Heart left ventricle (tissue), 16 donors: ENCODE results near the gene CPLANE1. TPM values are rescaled to one million over a fixed set of nuclear protein-coding genes. Genes with fewer than 3 reads are reported as not detected.

ENCODE experiments used
- ATAC-seq, 4 donors: fragments of 200-7000 bp; cut with Tn5 transposase; one replicate each; pipeline ENCODE4 v1.9.1; 2020 to 2022; ENCODE audit warnings: moderate library complexity in 4 of 4, mild to moderate bottlenecking in 3 of 4, moderate number of reproducible peaks in 1 of 4
- DNase-seq, 5 donors: peaks; one replicate each; pipeline ENCODE4 v3.0.0-alpha.2; 2020
- H3K27ac ChIP-seq, 12 donors: fragments of 200-600 bp; sonication (generic) in 4 of 12; one replicate each; pipeline versions ENCODE4 v1.5.0 to v1.8.0; 2016 to 2022; ENCODE audit warnings: mild to moderate bottlenecking in 2 of 12
- H3K27me3 ChIP-seq, 9 donors: fragments of 200-600 bp; sonication (generic) in 2 of 9; one replicate each; pipeline versions ENCODE4 v1.5.1 to v1.8.0; 2016 to 2022; ENCODE audit warnings: mild to moderate bottlenecking in 3 of 9
- H3K36me3 ChIP-seq, 9 donors: fragments of 200-600 bp; sonication (generic) in 2 of 9; one replicate each; pipeline versions ENCODE4 v1.5.0 to v1.8.0; 2018 to 2022; ENCODE audit warnings: mild to moderate bottlenecking in 2 of 9
- H3K4me1 ChIP-seq, 12 donors: fragments of 200-600 bp; sonication (generic) in 4 of 12; one replicate each; pipeline versions ENCODE4 v1.5.0 to v1.8.0; 2016 to 2022; ENCODE audit warnings: mild to moderate bottlenecking in 3 of 12
- H3K4me3 ChIP-seq, 12 donors: fragments of 200-600 bp; sonication (generic) in 4 of 12; one replicate each; pipeline versions ENCODE4 v1.5.0 to v1.8.0; 2017 to 2022; ENCODE audit warnings: mild to moderate bottlenecking in 9 of 12, moderate library complexity in 4 of 12
- H3K9me3 ChIP-seq, 12 donors: fragments of 200-600 bp; sonication (generic) in 4 of 12; one replicate each; pipeline versions ENCODE4 v1.5.0 to v1.8.0; 2016 to 2022; ENCODE audit warnings: mild to moderate bottlenecking in 1 of 12
- CTCF ChIP-seq, 12 donors: fragments of 200-600 bp; sonication (generic) in 4 of 12; IDR thresholded peaks; one replicate each; pipeline versions ENCODE4 v1.5.0 to v1.8.0; 2018 to 2022; ENCODE audit warnings: antibody characterized with exemption in 12 of 12, mild to moderate bottlenecking in 5 of 12
- POLR2A ChIP-seq, 2 donors: fragments of 450-650 bp; IDR thresholded peaks; one replicate each; pipeline ENCODE4 v1.6.1; 2017; ENCODE audit warnings: antibody characterized with exemption in 2 of 2, mild to moderate bottlenecking in 2 of 2, moderate library complexity in 2 of 2
- WGBS, 4 donors: extraction: QIAGEN DNeasy Blood & Tissue Kit in 2 of 4; methylation state at CpG; one replicate each; pipeline versions ENCODE4 v1.1.5 to v1.1.7; 2013 to 2018; 5-methylcytosine and 5-hydroxymethylcytosine counted together
- intact Hi-C, 10 donors: fragments of 100-400 bp; cut with DNase I; formaldehyde crosslinking; loops; one replicate each; pipeline versions ENCODE4 v1.11.1 to v1.14.2; 2022
- polyA plus RNA-seq, 2 donors: library from polyadenylated mRNA; stranded (reverse); fragments of 200-250 nt; gene quantifications; one replicate each; pipeline ENCODE4 v1.2.3, GENCODE V29; 2013
- total RNA-seq, 9 donors: library from RNA; depleted of rRNA in 2 of 9; stranded (reverse); fragments of >200 nt in 2 of 9; fragmentation: NEBNext Ultra II Directional in 3 of 9; extraction: Animal tissue kit (Norgen Biotek cat#: 25700) in 3 of 9; gene quantifications; one replicate each; pipeline versions ENCODE4 v1.1.0 to v1.2.4, GENCODE V29; 2016 to 2023
- donor health status: ischemic (EF 13 %, LVEDD 7.1; RV severe dilation, severe dysfunction).
- donor health status: healthy with polysubstance abuse.
- donor health status: DM: no; HTN: yes; CAD: no.
- donor health status: DM: no; HTN: no; CAD: no.
- donor health status: ischemic (EF 25% LVEDD 6.9; RV normal size, moderate dysfunction).
- donor health status: ischemic (EF 25% LVEDD 5.7; RV mildly dilated, moderate dysfunction).
- donor health status: healthy.
- donor health status: DM: yes; HTN: yes; CAD: no.
- donor health status: ischemic (EF 35%, LVEDD 5.7; RV mildly dilated, moderate dysfunction).
- donor health status: nonischemic (EF 11% LVEDD 7.7; RV severe dilation, severe dysfunction).
- donor health status: DM: yes; HTN: yes; CAD: no.
- donor health status: PGD.
- donor health status: ischemic (EF 29% LVEDD 5.4; RV normal size, mild dysfunction).
- donor health status: nonischemic (EF 23%, LVEDD 6.1; RV moderate dilation, normal function).

The CPLANE1 gene
- total and polyA plus RNA-seq, 11 donors = 2.6 to 13.2 (median 9.3) TPM

GRCh38 chr5:37172957-37173356 lies 76.2 kb downstream of the CPLANE1 start:
- 94 to 99% (median 97%) methylated on average over 2 of the region's 2 CpGs for WGBS, 4 donors
- Histone ChIP-seq H3K9me3 (no peaks in the 10 kb centered on the region), H3K36me3 (peaks cover 0 to 100% (median 25%) of the 10 kb centered on the region in 9 donors), H3K4me1 (no peaks in the 10 kb centered on the region), H3K27ac (no peak overlapping the region), H3K27me3 (no peaks in the 10 kb centered on the region), H3K4me3 (no peak overlapping the region)
- TF ChIP-seq POLR2A (IDR thresholded peaks at IDR 0.05) = no peak
- TF ChIP-seq CTCF (IDR thresholded peaks at IDR 0.05) = no peak
- DNase-seq (no peak), ATAC-seq (no peak)
- intact Hi-C loops = no loop called here

- Histone ChIP-seq H3K27ac (no peak overlapping the region), H3K4me1 (no peaks in the 10 kb centered on the region), H3K4me3 (no peak overlapping the region), H3K27me3 (no peaks in the 10 kb centered on the region), H3K9me3 (no peaks in the 10 kb centered on the region), H3K36me3 (peaks cover 0 to 93% (median 28%) of the 10 kb centered on the region in 9 donors)
- ATAC-seq (no peak), DNase-seq (no peak)
- WGBS, 4 donors = 95 to 98% (median 97%) methylated on average over 6 of the region's 6 CpGs
- TF ChIP-seq CTCF (IDR thresholded peaks at IDR 0.05) = no peak
- intact Hi-C loops = no loop called here
These were observed 78.3 kb downstream of the CPLANE1 start for GRCh38 chr5:37170856-37171255.

- WGBS, 4 donors = 80 to 95% (median 91%) methylated on average over 3 of the region's 3 CpGs
- Histone ChIP-seq H3K9me3 (no peaks in the 10 kb centered on the region), H3K27ac (no peak overlapping the region), H3K36me3 (peaks cover 0 to 57% (median 3%) of the 10 kb centered on the region in 9 donors), H3K27me3 (no peaks in the 10 kb centered on the region), H3K4me1 (no peaks in the 10 kb centered on the region), H3K4me3 (no peak overlapping the region)
- ATAC-seq (no peak), DNase-seq (no peak)
- TF ChIP-seq CTCF (IDR thresholded peaks at IDR 0.05) (no peak), POLR2A (IDR thresholded peaks at IDR 0.05) (no peak)
- intact Hi-C loops = loop anchor here in 1 of 10 donors (10.0 kb wide), 1 partner anchor 121 kb away; no protein-coding TSS in a partner anchor
These were observed 83.0 kb downstream of the CPLANE1 start for GRCh38 chr5:37166197-37166596.

- Histone ChIP-seq H3K27ac (no peak overlapping the region), H3K27me3 (no peaks in the 10 kb centered on the region), H3K4me3 (no peak overlapping the region), H3K9me3 (no peaks in the 10 kb centered on the region), H3K4me1 (no peaks in the 10 kb centered on the region), H3K36me3 (peaks cover 0 to 53% (median 3%) of the 10 kb centered on the region in 9 donors)
- intact Hi-C loops = loop anchor here in 1 of 10 donors (10.0 kb wide), 1 partner anchor 121 kb away; no protein-coding TSS in a partner anchor
- ATAC-seq (no peak), DNase-seq (no peak)
- 47 to 96% (median 92%) methylated on average over 1 of the region's 1 CpG for WGBS, 4 donors
- no peak for TF ChIP-seq POLR2A (IDR thresholded peaks at IDR 0.05)
- no peak for TF ChIP-seq CTCF (IDR thresholded peaks at IDR 0.05)
These were observed 83.4 kb downstream of the CPLANE1 start for GRCh38 chr5:37165761-37166160.
